ENCODE results near the gene PICALM.

The PICALM gene

DNA sequence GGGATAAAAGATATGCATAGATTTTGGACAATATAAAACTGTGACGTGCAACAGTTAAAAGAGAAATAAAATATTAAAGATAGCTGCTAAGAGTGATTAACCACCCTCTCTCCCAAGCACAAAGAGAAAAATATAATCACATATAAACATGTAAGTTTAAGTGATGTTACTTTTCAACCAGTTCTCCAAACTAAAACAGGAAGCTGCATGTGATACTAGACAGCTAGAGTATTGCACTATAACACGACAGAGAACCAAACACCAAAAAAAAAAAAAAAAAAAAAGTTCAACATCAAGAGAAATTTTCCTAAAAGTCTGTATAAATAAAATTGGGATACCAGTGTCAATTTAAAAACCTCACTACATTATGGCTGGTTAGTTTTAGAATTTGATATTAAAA lies 79.1 kb downstream of the PICALM start:
- Histone ChIP-seq H3K4me2 (ENCODE audit: low read length) (no peak overlapping the region), H3K27me3 (ENCODE audit: control insufficient read depth, insufficient read depth, low read length) (no peaks in the 10 kb centered on the region), H3K9me3 (ENCODE audit: control insufficient read depth, low read length) (no peaks in the 10 kb centered on the region), H3K9ac (no peak overlapping the region), H3K79me2 (no peaks in the 10 kb centered on the region), H3K4me1 (no peaks in the 10 kb centered on the region), H3K36me3 (ENCODE audit: control insufficient read depth, insufficient read depth, low read length) (no peaks in the 10 kb centered on the region), H2AFZ (no peak overlapping the region), H3K4me3 (ENCODE audit: low read depth, low read length) (no peak overlapping the region), H3K27ac (no peak overlapping the region)
- TF ChIP-seq CTCF (IDR thresholded peaks at IDR 0.05): no peak

GRCh38 chr11:85988780-85989179 lies 80.1 kb downstream of the PICALM start:
- Histone ChIP-seq H3K4me2 (ENCODE audit: low read length) (no peak overlapping the region), H3K36me3 (ENCODE audit: control insufficient read depth, insufficient read depth, low read length) (no peaks in the 10 kb centered on the region), H3K27ac (no peak overlapping the region)

GRCh38 chr11:85977751-85978160 lies 91.1 kb downstream of the PICALM start:
- Histone ChIP-seq H3K4me3 (ENCODE audit: low read depth, low read length) (no peak overlapping the region), H3K27me3 (ENCODE audit: control insufficient read depth, insufficient read depth, low read length) (no peaks in the 10 kb centered on the region), H3K9me3 (ENCODE audit: control insufficient read depth, low read length) (no peaks in the 10 kb centered on the region), H2AFZ (no peak overlapping the region), H3K79me2 (peaks cover 2% of the 10 kb centered on the region), H3K4me1 (no peaks in the 10 kb centered on the region), H3K4me2 (ENCODE audit: low read length) (no peak overlapping the region), H3K36me3 (ENCODE audit: control insufficient read depth, insufficient read depth, low read length) (no peaks in the 10 kb centered on the region), H3K9ac (no peak overlapping the region), H3K27ac (no peak overlapping the region)
- no peak for TF ChIP-seq CTCF (IDR thresholded peaks at IDR 0.05)

More at GRCh38 chr11:85988780-85989179, 80.1 kb downstream of the PICALM start:
- no peaks in the 10 kb centered on the region for H3K9me3 ChIP-seq (ENCODE audit: control insufficient read depth, low read length)
- TF ChIP-seq CTCF (IDR thresholded peaks at IDR 0.05): no peak
- H3K79me2 ChIP-seq: no peaks in the 10 kb centered on the region
- no peaks in the 10 kb centered on the region for H3K4me1 ChIP-seq
- no peaks in the 10 kb centered on the region for H3K27me3 ChIP-seq (ENCODE audit: control insufficient read depth, insufficient read depth, low read length)
- no peak overlapping the region for H2AFZ ChIP-seq
- H3K9ac ChIP-seq: no peak overlapping the region
- no peak overlapping the region for H3K4me3 ChIP-seq (ENCODE audit: low read depth, low read length)

DNA sequence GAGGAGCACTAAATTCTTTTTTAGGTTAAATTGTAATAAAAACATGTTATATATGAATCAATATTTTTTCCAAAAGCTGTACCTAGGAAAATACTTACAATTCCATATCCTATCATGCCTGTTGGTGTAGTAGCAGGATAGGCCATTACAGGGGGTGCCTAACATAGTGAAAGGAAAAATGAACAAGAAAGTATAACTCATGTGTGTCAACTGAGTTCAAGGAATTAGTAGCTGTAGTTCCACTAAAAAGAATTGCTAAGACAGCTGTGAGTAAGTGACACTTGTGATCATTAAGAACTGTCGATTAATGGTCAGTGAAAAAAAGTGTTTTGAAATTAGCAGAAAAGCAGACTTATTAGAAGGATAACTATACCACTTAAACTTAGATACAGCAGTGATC lies 92.4 kb downstream of the PICALM start:
- Histone ChIP-seq H3K9me3 (ENCODE audit: control insufficient read depth, low read length) (no peaks in the 10 kb centered on the region), H3K4me2 (ENCODE audit: low read length) (no peak overlapping the region), H3K4me1 (no peaks in the 10 kb centered on the region), H3K27ac (no peak overlapping the region), H3K27me3 (ENCODE audit: control insufficient read depth, insufficient read depth, low read length) (no peaks in the 10 kb centered on the region), H3K79me2 (peaks cover 3% of the 10 kb centered on the region), H3K4me3 (ENCODE audit: low read depth, low read length) (no peak overlapping the region), H3K36me3 (ENCODE audit: control insufficient read depth, insufficient read depth, low read length) (no peaks in the 10 kb centered on the region), H3K9ac (no peak overlapping the region), H2AFZ (no peak overlapping the region)
- TF ChIP-seq CTCF (IDR thresholded peaks at IDR 0.05): no peak

- Histone ChIP-seq H3K9ac (no peak overlapping the region), H3K4me3 (ENCODE audit: low read depth, low read length) (no peak overlapping the region), H3K9me3 (ENCODE audit: control insufficient read depth, low read length) (no peaks in the 10 kb centered on the region), H3K4me2 (ENCODE audit: low read length) (no peak overlapping the region), H3K79me2 (peaks cover 12% of the 10 kb centered on the region), H2AFZ (no peak overlapping the region), H3K27ac (no peak overlapping the region), H3K27me3 (ENCODE audit: control insufficient read depth, insufficient read depth, low read length) (no peaks in the 10 kb centered on the region), H3K4me1 (no peaks in the 10 kb centered on the region), H3K36me3 (ENCODE audit: control insufficient read depth, insufficient read depth, low read length) (no peaks in the 10 kb centered on the region)
- no peak for TF ChIP-seq CTCF (IDR thresholded peaks at IDR 0.05)
Measured at GRCh38 chr11:85974122-85974521, 94.8 kb downstream of the PICALM start.
